K562 (cell line): ENCODE measurements around the gene PPHLN1. TPM values are rescaled to one million over a fixed set of nuclear protein-coding genes. Genes with fewer than 3 reads are reported as not detected.
A peak's percentile ranks its signal among the peaks of the same experiment; 100 is the strongest.

ENCODE experiments used
- ATAC-seq: fragments of 200-7000 bp; cut with Tn5 transposase; 3 replicates; pipeline ENCODE4 v1.9.1; 2020; ENCODE audit warnings: moderate library complexity
- BruUV-seq: library from RNA; stranded (reverse); fragments of 400-500 nt; replicated peaks from 2 replicates; lab custom pipeline; 2021; lab: Mats Ljungman, UMichigan
- CTCF ChIA-PET: fragments of 300-600 bp; formaldehyde crosslinking; extraction: SDS; loops from one replicate; lab custom pipeline; 2021; ENCODE audit warnings: low intra/inter-chr PET ratio; lab: Yijun Ruan, JAX
- POLR2A ChIA-PET: fragments of 300-600, 350-650 bp; sonication (Branson Sonifier 250); formaldehyde crosslinking; extraction: SDS; loops from one replicate; lab custom pipeline; 2021; ENCODE audit warnings: antibody characterized with exemption, inconsistent platforms; lab: Yijun Ruan, JAX
- DNase-seq, 4 experiments: peaks; one replicate each; pipeline versions ENCODE4 v3.0.0 to v3.0.0-alpha.2; 2011 to 2018; ENCODE audit warnings: low spot score in 3 of 4, mixed read lengths in 3 of 4; ENCODE audit errors: extremely low read depth in 1 of 4
- FAIRE-seq: peaks from 2 replicates; lab custom pipeline; 2011; peaks lifted over from hg19 to GRCh38; lab: Jason Lieb, UNC
- H2AFZ ChIP-seq: 2 replicates; pipeline ENCODE4 v1.6.0; 2011; ENCODE audit warnings: low read depth, low read length, control low read depth, inconsistent platforms
- H3K27ac ChIP-seq: fragments of 200-600 bp; 3 replicates; pipeline ENCODE4 v1.8.0; 2011; ENCODE audit warnings: low read depth, mild to moderate bottlenecking, control low read depth, inconsistent platforms, low read length, moderate library complexity, mixed read lengths; ENCODE audit errors: extremely low read depth
- H3K27me3 ChIP-seq, 2 experiments: fragments of 300-600 bp in 1 of 2; 2 replicates in 1 of 2; 3 replicates in 1 of 2; pipeline versions ENCODE4 v1.6.0 to v1.8.0; 2011; ENCODE audit warnings: inconsistent platforms in 2 of 2, low read length in 2 of 2, mild to moderate bottlenecking in 1 of 2, mixed read lengths in 1 of 2, moderate library complexity in 1 of 2; ENCODE audit not compliant: control insufficient read depth in 2 of 2, insufficient read depth in 2 of 2
- H3K36me3 ChIP-seq: fragments of 300-600 bp; 3 replicates; pipeline ENCODE4 v1.8.0; 2011; ENCODE audit warnings: mild to moderate bottlenecking, low read length, inconsistent platforms; ENCODE audit not compliant: control insufficient read depth, insufficient read depth
- H3K4me1 ChIP-seq, 2 experiments: fragments of 200-600 bp in 1 of 2; replicated peaks in 1 of 2; 2 replicates in 1 of 2; 3 replicates in 1 of 2; pipeline versions ENCODE4 v1.5.1 to v1.8.0; 2011; ENCODE audit warnings: inconsistent platforms in 2 of 2, low read length in 2 of 2, mild to moderate bottlenecking in 1 of 2, mixed read lengths in 1 of 2, moderate library complexity in 1 of 2; ENCODE audit not compliant: control insufficient read depth in 2 of 2, insufficient read depth in 2 of 2
- H3K4me2 ChIP-seq: 2 replicates; pipeline ENCODE4 v1.6.1; 2011; ENCODE audit warnings: low read length, control low read depth, inconsistent platforms, mixed read lengths; ENCODE audit not compliant: insufficient read depth
- H3K4me3 ChIP-seq: fragments of 200-600 bp; sonication (generic), shearing (Covaris generic); 2 replicates; pipeline ENCODE4 v1.5.1; 2016; ENCODE audit warnings: control low read depth, inconsistent platforms
- H3K79me2 ChIP-seq: fragments of 200-600 bp; 3 replicates; pipeline ENCODE4 v1.8.0; 2011; ENCODE audit warnings: low read length, inconsistent platforms; ENCODE audit not compliant: control insufficient read depth, insufficient read depth
- H3K9ac ChIP-seq, 2 experiments: 2 replicates each; pipeline versions ENCODE4 v1.6.0 to v1.6.1; 2011; ENCODE audit warnings: low read depth in 2 of 2, low read length in 2 of 2, control low read depth in 1 of 2, inconsistent platforms in 1 of 2, mild to moderate bottlenecking in 1 of 2, mixed read lengths in 1 of 2; ENCODE audit not compliant: insufficient read depth in 1 of 2
- H3K9me1 ChIP-seq: one replicate; pipeline ENCODE4 v1.6.0; 2011; ENCODE audit warnings: inconsistent platforms, mild to moderate bottlenecking, low read length, moderate library complexity; ENCODE audit not compliant: control insufficient read depth, insufficient read depth
- H3K9me3 ChIP-seq: replicated peaks from 2 replicates; pipeline ENCODE4 v1.5.1; 2011; ENCODE audit warnings: low read depth, low read length, inconsistent platforms; ENCODE audit not compliant: control insufficient read depth, insufficient read depth
- H4K20me1 ChIP-seq: replicated peaks from 2 replicates; pipeline ENCODE4 v1.6.1; 2011; ENCODE audit warnings: low read length, inconsistent platforms, mixed read lengths; ENCODE audit not compliant: control insufficient read depth, insufficient read depth
- FOSL1 ChIP-seq: fragments of 200-800 bp; sonication (Bioruptor generic); conservative IDR thresholded peaks from 2 replicates; pipeline ENCODE4 v1.6.1; 2016; ENCODE audit warnings: missing genetic modification characterization, missing compliant biosample characterization
- GTF2E2 ChIP-seq: fragments of 200-800 bp; sonication (Bioruptor generic); IDR thresholded peaks from 2 replicates; pipeline ENCODE4 v1.6.1; 2016; ENCODE audit warnings: missing genetic modification characterization, missing compliant biosample characterization
- JUND ChIP-seq, 2 experiments: IDR thresholded peaks; 2 replicates in 1 of 2; 3 replicates in 1 of 2; pipeline ENCODE4 v1.6.1; 2011; ENCODE audit warnings: borderline replicate concordance in 2 of 2, low read depth in 2 of 2, low read length in 2 of 2, improper control_type of control experiment in 1 of 2, missing biosample characterization in 1 of 2, missing genetic modification characterization in 1 of 2, missing genetic modification reagents in 1 of 2
- KDM1A ChIP-seq, 2 experiments: fragments of 450-650 bp; IDR thresholded peaks; 2 replicates each; pipeline ENCODE4 v1.6.1; 2016; ENCODE audit warnings: mild to moderate bottlenecking in 2 of 2
- KLF10 ChIP-seq: fragments of 250-450 bp; sonication (Bioruptor Pico); IDR thresholded peaks from 2 replicates; pipeline ENCODE4 v1.6.1; 2021; ENCODE audit warnings: matching md5 sums
- MTA1 ChIP-seq: fragments of 450-650 bp; IDR thresholded peaks from 2 replicates; pipeline ENCODE4 v1.6.1; 2017; ENCODE audit warnings: borderline replicate concordance
- SLC30A9 ChIP-seq: fragments of 250-450 bp; sonication (Bioruptor Pico); IDR thresholded peaks from 2 replicates; pipeline ENCODE4 v1.8.0; 2022; ENCODE audit warnings: mild to moderate bottlenecking, moderate library complexity
- ZNF316 ChIP-seq: fragments of 450-650 bp; IDR thresholded peaks from 2 replicates; pipeline ENCODE4 v1.6.1; 2016
- ZNF324 ChIP-seq: fragments of 250-450 bp; sonication (Bioruptor Pico); IDR thresholded peaks from 2 replicates; pipeline ENCODE4 v1.4.0; 2020; ENCODE audit warnings: mild to moderate bottlenecking
- WGBS: fragments of 100-300 bp; shearing (Covaris generic); methylation state at CpG from one replicate; pipeline ENCODE4 v1.1.6; 2016; ENCODE audit warnings: low coverage, mixed read lengths; ENCODE audit not compliant: insufficient coverage; ENCODE audit errors: missing lambda C conversion rate; 5-methylcytosine and 5-hydroxymethylcytosine counted together
- in situ Hi-C: fragments of 300-500 bp; cut with MboI; formaldehyde crosslinking; loops from 4 replicates; pipeline ENCODE4 v1.15.0; 2018; ENCODE audit warnings: inconsistent platforms, mixed read lengths
- intact Hi-C: fragments of 100-400 bp; cut with micrococcal nuclease; formaldehyde crosslinking; loops from 2 replicates; pipeline ENCODE4 v1.14.2; 2022
- polyA plus RNA-seq, 8 experiments: library from polyadenylated mRNA; depleted of rRNA in 4 of 8; stranded (reverse) in 5 of 8; unstranded in 3 of 8; fragments of >200 nt; fragmentation: Nextera tagmentation in 2 of 8; fragmentation: Illumina TruSeq in 1 of 8; extraction: Ambion mirVana in 2 of 8; extraction: Trizol in 1 of 8; gene quantifications; 2 replicates each; pipeline versions ENCODE4 v1.2.1 to v1.2.3, GENCODE V29; 2011 to 2014; ENCODE audit warnings: inconsistent platforms in 1 of 8, missing spikeins in 1 of 8
- total RNA-seq, 7 experiments: library from RNA; depleted of rRNA in 6 of 7; stranded (reverse); fragments of >200 nt in 6 of 7; fragmentation: Illumina TruSeq in 2 of 7; extraction: Trizol in 2 of 7; gene quantifications; 2 replicates each; pipeline versions ENCODE4 v1.2.1 to v1.2.3, GENCODE V29; 2011 to 2021; ENCODE audit warnings: low replicate concordance in 1 of 7
- TF ChIP-seq, protein P1 (sequence below), 2 experiments: fragments of 450-650 bp in 1 of 2; sonication (generic) in 1 of 2; formaldehyde crosslinking in 1 of 2; IDR thresholded peaks in 1 of 2; conservative IDR thresholded peaks in 1 of 2; 2 replicates each; pipeline versions ENCODE4 v1.6.1 to v1.8.1; 2016 to 2023; ENCODE audit warnings: mild to moderate bottlenecking in 2 of 2, moderate library complexity in 2 of 2, inconsistent platforms in 1 of 2, missing genetic modification reagents in 1 of 2
- TF ChIP-seq, protein P2 (sequence below): fragments of 250-450 bp; sonication (Bioruptor Pico); IDR thresholded peaks from 2 replicates; pipeline ENCODE4 v1.5.0; 2020; ENCODE audit warnings: mild to moderate bottlenecking, borderline replicate concordance
- TF ChIP-seq, protein P3 (sequence below), 2 experiments: fragments of 450-650 bp; IDR thresholded peaks; 2 replicates each; pipeline ENCODE4 v1.6.1; 2018; ENCODE audit warnings: mild to moderate bottlenecking in 2 of 2, low read depth in 1 of 2; ENCODE audit not compliant: partially characterized antibody in 2 of 2

Gene PPHLN1
- total and polyA plus RNA-seq, 9 of the 15 experiments (the other 6 are each of a cell fraction or from before 2014, with no cell fraction given): 66.3 to 112 (median 93.6) TPM

DNA sequence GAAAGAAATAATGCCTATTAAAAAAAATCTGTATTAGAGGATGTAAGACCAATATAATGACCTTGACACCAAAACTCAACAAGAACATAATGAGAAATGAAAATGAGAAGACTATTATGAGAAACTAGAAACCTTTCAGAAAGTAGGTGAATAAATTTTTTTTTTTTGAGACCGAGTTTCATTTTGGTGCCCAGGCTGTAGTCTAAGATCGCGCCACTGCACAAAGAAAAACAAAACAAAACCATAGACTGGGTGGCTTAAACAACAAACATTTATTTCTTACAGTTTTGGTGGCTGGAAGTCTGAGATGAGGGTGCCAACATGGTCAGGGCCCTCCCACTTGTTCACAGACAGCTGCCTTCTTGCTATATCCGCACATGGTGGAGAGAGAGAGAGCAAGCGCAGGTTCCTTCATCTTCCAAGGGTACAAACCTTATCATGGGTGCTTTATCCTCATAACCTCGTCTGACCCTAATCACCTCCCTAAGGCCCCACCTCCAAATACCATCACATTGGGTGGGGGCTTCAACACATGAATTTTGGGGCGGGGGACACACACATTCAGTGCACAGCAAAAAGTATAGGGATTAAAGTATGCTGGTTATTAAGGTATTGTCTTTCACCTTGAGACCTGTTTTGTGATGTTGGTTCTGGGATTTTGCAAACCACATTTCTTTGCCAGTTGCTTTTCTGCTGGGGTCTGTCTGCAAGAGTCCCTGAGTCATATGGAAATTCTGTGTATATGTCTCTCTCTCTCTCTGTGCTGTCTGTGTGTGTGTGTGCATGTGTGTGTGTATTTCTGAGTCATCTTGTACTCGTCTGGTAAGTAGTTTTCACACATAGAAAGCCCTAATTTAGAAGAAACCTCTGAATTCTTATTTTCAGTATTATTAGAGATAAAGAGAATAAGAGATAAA lies 26.3 kb upstream of the PPHLN1 start:
- ChIA-PET POLR2A (no interaction called here), CTCF (no interaction called here)
- no peak overlapping the region for H2AFZ ChIP-seq
- ATAC-seq (peak; percentile 34; the same call in 2 of the 3 replicates), FAIRE-seq (peak; percentile 32), DNase-seq (peak in 1 of 4 experiments; percentile 7)
- in situ Hi-C loops: no loop called here
- H4K20me1 ChIP-seq: no peaks in the 10 kb centered on the region
- H3K4me1 ChIP-seq: peaks cover 0 to 2% of the 10 kb centered on the region in 2 experiments; a peak in 3 of 5 replicates
- H3K27me3 ChIP-seq: no peaks in the 10 kb centered on the region
- no TSS peak for BruUV-seq
- no peaks in the 10 kb centered on the region for H3K36me3 ChIP-seq
- no peaks in the 10 kb centered on the region for H3K79me2 ChIP-seq
- WGBS: 51% methylated on average over 8 of the region's 8 CpGs
- intact Hi-C loops: loop anchor here (5.0 kb wide), 1 partner anchor 33 kb away; no protein-coding TSS in a partner anchor
- no peak overlapping the region for H3K9ac ChIP-seq
- H3K4me2 ChIP-seq: no peak overlapping the region
- no peaks in the 10 kb centered on the region for H3K9me1 ChIP-seq
- H3K27ac ChIP-seq: no peak overlapping the region
- H3K4me3 ChIP-seq: no peak overlapping the region
- H3K9me3 ChIP-seq: no peaks in the 10 kb centered on the region
- TF ChIP-seq, protein P1, sequence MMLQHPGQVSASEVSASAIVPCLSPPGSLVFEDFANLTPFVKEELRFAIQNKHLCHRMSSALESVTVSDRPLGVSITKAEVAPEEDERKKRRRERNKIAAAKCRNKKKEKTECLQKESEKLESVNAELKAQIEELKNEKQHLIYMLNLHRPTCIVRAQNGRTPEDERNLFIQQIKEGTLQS (IDR thresholded peaks at IDR 0.05): peak; percentile 32; the same call in 1 of the 2 replicates
- TF ChIP-seq, protein P1 (CRISPR knock-in tag; conservative IDR thresholded peaks at IDR 0.05): no peak
- TF ChIP-seq JUND (IDR thresholded peaks at IDR 0.05; ENCODE audit: borderline replicate concordance, low read depth, low read length) (no peak), JUND (tag; IDR thresholded peaks at IDR 0.05; ENCODE audit: borderline replicate concordance, low read depth, low read length) (0 out of 3 replicates have a peak, but pooled peaks have one; percentile 45), KDM1A (IDR thresholded peaks at IDR 0.05) (0 out of 4 replicates have a peak, but pooled peaks of 1 of the 2 experiments have one; percentile 52), SLC30A9 (no peak), KLF10 (no peak), ZNF316 (no peak), MTA1 (no peak), FOSL1 (tag) (peak; percentile 61), GTF2E2 (tag) (no peak), ZNF324 (CRISPR knock-in tag) (no peak)
- TF ChIP-seq, protein P2, sequence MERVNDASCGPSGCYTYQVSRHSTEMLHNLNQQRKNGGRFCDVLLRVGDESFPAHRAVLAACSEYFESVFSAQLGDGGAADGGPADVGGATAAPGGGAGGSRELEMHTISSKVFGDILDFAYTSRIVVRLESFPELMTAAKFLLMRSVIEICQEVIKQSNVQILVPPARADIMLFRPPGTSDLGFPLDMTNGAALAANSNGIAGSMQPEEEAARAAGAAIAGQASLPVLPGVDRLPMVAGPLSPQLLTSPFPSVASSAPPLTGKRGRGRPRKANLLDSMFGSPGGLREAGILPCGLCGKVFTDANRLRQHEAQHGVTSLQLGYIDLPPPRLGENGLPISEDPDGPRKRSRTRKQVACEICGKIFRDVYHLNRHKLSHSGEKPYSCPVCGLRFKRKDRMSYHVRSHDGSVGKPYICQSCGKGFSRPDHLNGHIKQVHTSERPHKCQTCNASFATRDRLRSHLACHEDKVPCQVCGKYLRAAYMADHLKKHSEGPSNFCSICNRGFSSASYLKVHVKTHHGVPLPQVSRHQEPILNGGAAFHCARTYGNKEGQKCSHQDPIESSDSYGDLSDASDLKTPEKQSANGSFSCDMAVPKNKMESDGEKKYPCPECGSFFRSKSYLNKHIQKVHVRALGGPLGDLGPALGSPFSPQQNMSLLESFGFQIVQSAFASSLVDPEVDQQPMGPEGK (CRISPR knock-in tag): no peak
- TF ChIP-seq, protein P3, sequence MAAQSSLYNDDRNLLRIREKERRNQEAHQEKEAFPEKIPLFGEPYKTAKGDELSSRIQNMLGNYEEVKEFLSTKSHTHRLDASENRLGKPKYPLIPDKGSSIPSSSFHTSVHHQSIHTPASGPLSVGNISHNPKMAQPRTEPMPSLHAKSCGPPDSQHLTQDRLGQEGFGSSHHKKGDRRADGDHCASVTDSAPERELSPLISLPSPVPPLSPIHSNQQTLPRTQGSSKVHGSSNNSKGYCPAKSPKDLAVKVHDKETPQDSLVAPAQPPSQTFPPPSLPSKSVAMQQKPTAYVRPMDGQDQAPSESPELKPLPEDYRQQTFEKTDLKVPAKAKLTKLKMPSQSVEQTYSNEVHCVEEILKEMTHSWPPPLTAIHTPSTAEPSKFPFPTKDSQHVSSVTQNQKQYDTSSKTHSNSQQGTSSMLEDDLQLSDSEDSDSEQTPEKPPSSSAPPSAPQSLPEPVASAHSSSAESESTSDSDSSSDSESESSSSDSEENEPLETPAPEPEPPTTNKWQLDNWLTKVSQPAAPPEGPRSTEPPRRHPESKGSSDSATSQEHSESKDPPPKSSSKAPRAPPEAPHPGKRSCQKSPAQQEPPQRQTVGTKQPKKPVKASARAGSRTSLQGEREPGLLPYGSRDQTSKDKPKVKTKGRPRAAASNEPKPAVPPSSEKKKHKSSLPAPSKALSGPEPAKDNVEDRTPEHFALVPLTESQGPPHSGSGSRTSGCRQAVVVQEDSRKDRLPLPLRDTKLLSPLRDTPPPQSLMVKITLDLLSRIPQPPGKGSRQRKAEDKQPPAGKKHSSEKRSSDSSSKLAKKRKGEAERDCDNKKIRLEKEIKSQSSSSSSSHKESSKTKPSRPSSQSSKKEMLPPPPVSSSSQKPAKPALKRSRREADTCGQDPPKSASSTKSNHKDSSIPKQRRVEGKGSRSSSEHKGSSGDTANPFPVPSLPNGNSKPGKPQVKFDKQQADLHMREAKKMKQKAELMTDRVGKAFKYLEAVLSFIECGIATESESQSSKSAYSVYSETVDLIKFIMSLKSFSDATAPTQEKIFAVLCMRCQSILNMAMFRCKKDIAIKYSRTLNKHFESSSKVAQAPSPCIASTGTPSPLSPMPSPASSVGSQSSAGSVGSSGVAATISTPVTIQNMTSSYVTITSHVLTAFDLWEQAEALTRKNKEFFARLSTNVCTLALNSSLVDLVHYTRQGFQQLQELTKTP (IDR thresholded peaks at IDR 0.05; ENCODE audit: low read depth in 1 of 2, partially characterized antibody in 2 of 2): no peak
